GM12878 (cell line): ENCODE measurements around the gene RNF41.

Experiments
- SIN3A ChIP-seq: IDR thresholded peaks from 2 replicates; pipeline ENCODE4 v1.6.1; 2012; ENCODE audit warnings: low read depth, low read length, improper control_type of control experiment
- TAF1 ChIP-seq: IDR thresholded peaks from 2 replicates; pipeline ENCODE4 v1.6.1; 2011; ENCODE audit warnings: mild to moderate bottlenecking, low read depth, low read length, borderline replicate concordance
- TF ChIP-seq, protein P1 (sequence below): IDR thresholded peaks from 2 replicates; pipeline ENCODE4 v1.6.1; 2011; ENCODE audit warnings: low read depth, mild to moderate bottlenecking, low read length, moderate library complexity, borderline replicate concordance; ENCODE audit errors: extremely low read depth

- TF ChIP-seq TAF1 (0 out of 2 replicates have a peak, but pooled peaks have one; percentile 16), SIN3A (no peak)
- TF ChIP-seq, protein P1, sequence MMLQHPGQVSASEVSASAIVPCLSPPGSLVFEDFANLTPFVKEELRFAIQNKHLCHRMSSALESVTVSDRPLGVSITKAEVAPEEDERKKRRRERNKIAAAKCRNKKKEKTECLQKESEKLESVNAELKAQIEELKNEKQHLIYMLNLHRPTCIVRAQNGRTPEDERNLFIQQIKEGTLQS: no peak
Observed at GRCh38 chr12:56158926-56159461, 62.7 kb downstream of the RNF41 start.
